Endothelial cell of umbilical vein (primary cell): Measurements from ENCODE around the gene SRCAP.

Experiments used
- FOS ChIP-seq: IDR thresholded peaks from 2 replicates; pipeline ENCODE4 v1.6.1; 2011; ENCODE audit warnings: mild to moderate bottlenecking, low read length, moderate library complexity, borderline replicate concordance; ENCODE audit not compliant: insufficient read depth
- JUN ChIP-seq: IDR thresholded peaks from 2 replicates; pipeline ENCODE4 v1.6.1; 2011; ENCODE audit warnings: borderline replicate concordance, low read depth; ENCODE audit not compliant: insufficient read length, insufficient read depth
- POLR2A ChIP-seq: IDR thresholded peaks from 2 replicates; pipeline ENCODE4 v1.6.1; 2012; ENCODE audit warnings: low read depth, mild to moderate bottlenecking, control low read depth, low read length
- TF ChIP-seq, protein P1 (sequence below), 2 donors: IDR thresholded peaks; 1 replicate in 1 of 2; 2 replicates in 1 of 2; pipeline ENCODE4 v1.5.1; 2011; ENCODE audit warnings: low read length in 2 of 2, mild to moderate bottlenecking in 2 of 2, moderate library complexity in 2 of 2, control low read depth in 1 of 2, inconsistent platforms in 1 of 2, low read depth in 1 of 2; ENCODE audit not compliant: insufficient read depth in 1 of 2; ENCODE audit errors: extremely low read depth in 1 of 2
- TF ChIP-seq, protein P2 (sequence below): IDR thresholded peaks from 2 replicates; pipeline ENCODE4 v1.6.1; 2011; ENCODE audit not compliant: insufficient read depth, insufficient read length

DNA sequence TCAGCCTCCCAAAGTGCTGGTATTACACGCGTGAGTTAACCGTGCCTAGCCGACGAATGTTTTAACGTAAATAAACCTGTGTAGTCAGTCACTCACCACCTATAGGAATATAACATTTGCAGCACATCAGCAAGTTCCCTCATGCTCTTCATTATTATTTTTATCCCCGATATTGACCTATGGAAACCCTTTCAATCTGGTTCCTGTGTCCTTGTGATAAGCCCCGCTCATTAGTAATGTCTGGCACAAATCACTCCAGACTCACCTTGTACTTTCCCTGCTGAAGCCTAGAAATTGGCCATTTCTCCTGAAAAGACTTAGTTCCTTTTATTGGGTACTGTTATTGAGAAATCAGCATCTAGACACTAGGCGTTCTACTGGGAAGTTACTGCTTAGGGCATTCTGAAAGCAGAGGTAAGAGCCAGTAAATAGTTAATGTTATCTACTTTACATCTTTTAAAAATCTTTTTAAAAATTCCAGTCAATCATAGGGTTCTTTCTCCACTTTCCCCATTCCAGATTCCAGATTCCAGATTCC lies 47.7 kb downstream of the SRCAP start:
- no peak for TF ChIP-seq POLR2A
- TF ChIP-seq, protein P1, sequence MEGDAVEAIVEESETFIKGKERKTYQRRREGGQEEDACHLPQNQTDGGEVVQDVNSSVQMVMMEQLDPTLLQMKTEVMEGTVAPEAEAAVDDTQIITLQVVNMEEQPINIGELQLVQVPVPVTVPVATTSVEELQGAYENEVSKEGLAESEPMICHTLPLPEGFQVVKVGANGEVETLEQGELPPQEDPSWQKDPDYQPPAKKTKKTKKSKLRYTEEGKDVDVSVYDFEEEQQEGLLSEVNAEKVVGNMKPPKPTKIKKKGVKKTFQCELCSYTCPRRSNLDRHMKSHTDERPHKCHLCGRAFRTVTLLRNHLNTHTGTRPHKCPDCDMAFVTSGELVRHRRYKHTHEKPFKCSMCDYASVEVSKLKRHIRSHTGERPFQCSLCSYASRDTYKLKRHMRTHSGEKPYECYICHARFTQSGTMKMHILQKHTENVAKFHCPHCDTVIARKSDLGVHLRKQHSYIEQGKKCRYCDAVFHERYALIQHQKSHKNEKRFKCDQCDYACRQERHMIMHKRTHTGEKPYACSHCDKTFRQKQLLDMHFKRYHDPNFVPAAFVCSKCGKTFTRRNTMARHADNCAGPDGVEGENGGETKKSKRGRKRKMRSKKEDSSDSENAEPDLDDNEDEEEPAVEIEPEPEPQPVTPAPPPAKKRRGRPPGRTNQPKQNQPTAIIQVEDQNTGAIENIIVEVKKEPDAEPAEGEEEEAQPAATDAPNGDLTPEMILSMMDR (IDR thresholded peaks at IDR 0.05; ENCODE audit: extremely low read depth in 1 of 2, insufficient read depth in 1 of 2, low read depth in 1 of 2, low read length in 2 of 2): no peak
- TF ChIP-seq, protein P2, sequence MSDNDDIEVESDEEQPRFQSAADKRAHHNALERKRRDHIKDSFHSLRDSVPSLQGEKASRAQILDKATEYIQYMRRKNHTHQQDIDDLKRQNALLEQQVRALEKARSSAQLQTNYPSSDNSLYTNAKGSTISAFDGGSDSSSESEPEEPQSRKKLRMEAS: no peak
- no peak for TF ChIP-seq JUN
- no peak for TF ChIP-seq FOS
